Activated T-cell treated with anti-CD3 and anti-CD28 coated beads, Interleukin-2, amount 50 U/mL, for 24 hours (primary cell): ENCODE results near the gene RAD51B.
A peak's percentile ranks its signal among the peaks of the same experiment; 100 is the strongest.

ENCODE experiments used
- DNase-seq: peaks from one replicate; pipeline ENCODE4 v3.0.0-alpha.2; 2020
- H3K27ac Mint-ChIP-seq: 2 replicates; pipeline ENCODE4 v1.8.0; 2020; ENCODE audit warnings: mild to moderate bottlenecking, mixed read lengths
- H3K27me3 Mint-ChIP-seq: 2 replicates; pipeline ENCODE4 v1.8.0; 2020; ENCODE audit warnings: mixed read lengths
- H3K36me3 Mint-ChIP-seq: 2 replicates; pipeline ENCODE4 v1.8.0; 2020; ENCODE audit warnings: low read depth, mixed read lengths
- H3K4me1 Mint-ChIP-seq: 2 replicates; pipeline ENCODE4 v1.8.0; 2020; ENCODE audit warnings: low read depth, mixed read lengths
- H3K4me3 Mint-ChIP-seq: 2 replicates; pipeline ENCODE4 v1.8.0; 2020; ENCODE audit warnings: mild to moderate bottlenecking, moderate library complexity, mixed read lengths
- H3K9me3 Mint-ChIP-seq: 2 replicates; pipeline ENCODE4 v1.8.0; 2020; ENCODE audit warnings: mixed read lengths

RAD51B gene

DNA sequence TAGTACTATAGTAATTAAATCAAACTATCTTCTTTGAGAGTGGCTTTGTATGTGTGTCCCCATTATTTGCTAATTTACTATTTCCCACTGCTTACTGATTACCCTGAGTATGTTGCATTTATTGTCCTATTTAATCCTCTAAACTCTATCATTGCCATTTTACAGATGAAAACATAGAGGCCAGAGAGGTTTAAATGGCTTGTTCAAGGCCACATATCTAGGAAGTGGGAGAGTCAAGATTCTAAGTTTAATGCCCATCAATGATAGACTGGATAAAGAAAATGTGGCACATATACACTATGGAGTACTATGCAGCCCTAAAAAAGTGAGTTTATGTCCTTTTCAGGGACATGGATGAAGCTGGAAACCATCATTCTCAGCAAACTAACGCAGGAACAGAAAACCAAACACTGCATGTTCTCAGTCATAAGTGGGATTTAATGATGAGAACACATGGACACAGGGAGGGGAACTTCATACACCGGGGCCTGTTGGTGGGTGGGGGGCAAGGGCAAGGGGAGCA is 553.6 kb downstream of the RAD51B start:
- Mint-ChIP-seq H3K27me3 (no peaks in the 10 kb centered on the region), H3K27ac (no peak overlapping the region), H3K4me1 (peaks cover 67% of the 10 kb centered on the region), H3K9me3 (no peaks in the 10 kb centered on the region), H3K4me3 (no peak overlapping the region), H3K36me3 (no peaks in the 10 kb centered on the region)
- DNase-seq: no peak

DNA sequence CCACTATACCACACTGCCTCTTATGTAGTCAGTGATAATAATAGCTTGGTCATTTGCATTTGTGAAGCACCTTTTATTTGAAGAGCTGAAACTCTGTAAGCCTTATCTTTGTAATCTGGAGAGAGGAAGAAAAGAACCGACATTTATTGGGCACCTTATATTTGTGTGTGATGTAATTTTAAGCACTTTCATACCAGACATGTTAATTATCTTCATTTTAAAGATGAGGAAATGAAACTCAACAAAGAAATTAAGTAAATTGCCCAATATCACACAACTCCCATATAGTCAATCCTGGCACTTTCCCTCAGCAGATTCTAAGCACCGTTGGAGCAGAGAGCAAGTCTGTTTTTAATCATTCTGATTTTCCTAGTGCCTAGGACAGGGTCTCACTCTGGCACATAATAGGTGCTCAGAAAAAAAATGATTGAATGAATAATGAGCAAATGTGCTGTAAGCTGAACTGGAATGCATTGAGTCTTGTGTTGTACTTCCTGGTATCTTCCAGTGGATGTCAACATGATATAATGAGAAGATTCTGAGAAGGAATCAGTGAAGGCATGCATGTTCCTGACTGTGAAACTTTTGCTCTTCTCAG is 554.4 kb downstream of the RAD51B start:
- no peak overlapping the region for H3K4me3 Mint-ChIP-seq
- H3K27ac Mint-ChIP-seq: no peak overlapping the region
- no peaks in the 10 kb centered on the region for H3K9me3 Mint-ChIP-seq
- peaks cover 64% of the 10 kb centered on the region for H3K4me1 Mint-ChIP-seq
- no peak for DNase-seq
- no peaks in the 10 kb centered on the region for H3K36me3 Mint-ChIP-seq
- no peaks in the 10 kb centered on the region for H3K27me3 Mint-ChIP-seq

DNA sequence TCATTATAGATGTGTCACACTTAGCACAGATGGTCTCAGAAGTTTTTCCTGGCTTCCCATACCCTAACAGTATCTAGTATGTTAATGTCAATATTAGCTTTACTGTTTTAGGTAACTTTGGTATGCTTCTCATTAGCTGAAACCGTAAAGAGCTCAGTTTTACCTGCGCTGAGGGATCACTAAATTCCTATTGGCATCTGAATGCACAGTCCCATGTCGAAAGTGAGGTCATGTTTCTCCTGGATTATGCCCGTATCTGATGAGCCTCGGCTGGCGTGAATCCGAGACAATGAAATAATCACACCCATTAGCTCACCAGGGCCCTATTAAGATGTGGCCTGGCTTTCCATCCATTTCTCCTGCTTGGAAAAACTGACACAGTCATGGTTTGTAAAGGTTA is 555.1 kb downstream of the RAD51B start:
- H3K36me3 Mint-ChIP-seq: no peaks in the 10 kb centered on the region
- no peaks in the 10 kb centered on the region for H3K27me3 Mint-ChIP-seq
- no peak overlapping the region for H3K27ac Mint-ChIP-seq
- H3K4me1 Mint-ChIP-seq: peaks cover 62% of the 10 kb centered on the region
- no peak overlapping the region for H3K4me3 Mint-ChIP-seq
- no peaks in the 10 kb centered on the region for H3K9me3 Mint-ChIP-seq
- no peak for DNase-seq

DNA sequence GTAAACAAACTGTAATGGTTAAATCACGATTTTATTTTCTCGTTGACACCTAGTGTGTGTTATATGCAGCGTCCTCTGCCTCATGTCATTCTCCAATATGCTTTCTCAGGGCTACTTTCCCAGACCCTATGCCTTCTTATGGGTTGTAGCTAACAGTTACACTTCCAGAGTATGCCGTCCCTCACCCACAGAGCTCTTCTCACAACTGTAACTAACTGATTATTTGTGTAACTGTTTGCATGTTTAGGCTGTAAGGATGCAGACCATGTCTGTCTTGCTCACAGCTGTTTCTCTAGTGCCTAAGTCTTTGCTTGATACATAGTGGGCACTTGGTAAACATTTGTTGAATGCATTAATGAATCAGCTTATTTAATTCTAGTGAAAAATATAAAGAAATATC is 555.8 kb downstream of the RAD51B start:
- Mint-ChIP-seq H3K27me3 (no peaks in the 10 kb centered on the region), H3K27ac (no peak overlapping the region), H3K4me3 (no peak overlapping the region), H3K9me3 (no peaks in the 10 kb centered on the region), H3K4me1 (peaks cover 60% of the 10 kb centered on the region), H3K36me3 (no peaks in the 10 kb centered on the region)
- DNase-seq: no peak

DNA sequence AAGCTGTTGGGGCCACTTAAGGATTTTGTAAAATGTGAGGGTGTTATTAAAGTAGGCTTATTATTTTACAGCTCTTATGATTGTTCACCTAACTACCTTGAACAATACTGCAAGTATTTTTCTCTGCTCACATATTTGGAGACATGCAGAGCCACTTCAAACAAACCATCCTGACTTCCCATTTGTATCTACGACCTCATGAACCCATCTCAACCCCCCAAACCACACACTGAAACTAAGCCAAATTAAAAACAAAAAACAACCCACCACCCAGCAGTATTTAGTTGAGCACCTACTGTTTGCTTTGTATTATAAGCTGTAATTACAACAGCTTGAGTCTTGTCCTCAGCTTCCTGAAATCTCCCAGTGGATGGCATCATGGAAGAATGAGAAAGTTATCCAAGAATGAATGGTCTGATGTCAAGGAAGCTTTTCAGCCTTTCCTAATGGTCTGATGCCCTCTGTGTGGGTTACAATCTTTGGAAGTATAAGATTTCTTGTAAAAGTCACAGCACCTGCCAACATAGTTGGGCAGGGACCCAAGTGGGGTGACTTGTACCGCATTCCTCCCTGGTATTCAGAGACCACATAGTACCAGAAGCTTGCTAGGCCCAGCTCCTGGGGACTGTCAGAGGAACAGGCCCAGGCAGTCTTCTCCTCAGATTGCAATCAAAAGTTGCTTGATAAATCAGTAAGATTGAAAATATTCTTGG is 556.6 kb downstream of the RAD51B start:
- no peak overlapping the region for H3K4me3 Mint-ChIP-seq
- no peaks in the 10 kb centered on the region for H3K36me3 Mint-ChIP-seq
- H3K27me3 Mint-ChIP-seq: no peaks in the 10 kb centered on the region
- H3K4me1 Mint-ChIP-seq: peaks cover 61% of the 10 kb centered on the region
- no peak for DNase-seq
- H3K9me3 Mint-ChIP-seq: no peaks in the 10 kb centered on the region
- no peak overlapping the region for H3K27ac Mint-ChIP-seq

DNA sequence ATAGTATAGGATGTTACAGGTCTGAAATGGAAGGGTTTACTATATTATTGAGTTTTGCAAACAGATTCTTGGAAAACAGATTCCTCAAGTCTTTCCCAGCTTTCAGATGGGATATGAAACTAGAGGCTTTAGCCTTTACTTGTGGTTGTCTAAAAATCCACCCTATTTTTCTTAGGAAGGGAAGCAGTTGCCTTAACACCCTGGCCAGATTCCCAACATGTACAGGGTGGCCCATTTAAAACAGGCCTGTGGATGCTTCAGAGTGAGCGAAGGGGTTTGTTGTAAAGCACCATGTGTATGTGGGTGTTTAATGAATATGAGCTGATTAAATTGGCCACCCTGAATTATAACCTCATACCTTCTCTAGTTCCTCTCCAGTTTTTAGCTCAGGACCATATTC is 557.4 kb downstream of the RAD51B start:
- DNase-seq: no peak
- Mint-ChIP-seq H3K27ac (peak overlapping the region; percentile 71), H3K4me3 (no peak overlapping the region), H3K4me1 (peaks cover 58% of the 10 kb centered on the region), H3K36me3 (no peaks in the 10 kb centered on the region), H3K27me3 (no peaks in the 10 kb centered on the region), H3K9me3 (no peaks in the 10 kb centered on the region)

DNA sequence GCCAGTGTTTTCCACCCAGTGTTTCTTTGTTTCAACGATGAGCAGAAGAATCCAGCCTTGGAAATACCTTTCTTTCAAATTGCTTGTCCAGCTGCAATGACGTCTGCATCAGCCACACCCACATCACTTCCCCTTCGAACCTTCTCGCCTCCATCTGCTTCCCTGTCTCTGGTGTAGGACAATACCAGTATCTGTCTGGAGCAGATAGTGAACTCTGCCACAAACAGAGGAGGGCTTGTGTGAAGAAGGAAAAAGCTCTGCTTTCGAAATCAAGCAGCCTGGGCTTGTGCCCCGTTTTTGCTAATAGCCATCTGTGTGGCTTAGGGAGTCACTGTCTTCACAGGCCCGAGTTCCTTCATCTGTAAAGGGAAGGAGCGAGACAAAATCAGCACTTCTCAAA is 557.9 kb downstream of the RAD51B start:
- Mint-ChIP-seq H3K27me3 (no peaks in the 10 kb centered on the region), H3K9me3 (no peaks in the 10 kb centered on the region), H3K4me1 (peaks cover 56% of the 10 kb centered on the region), H3K4me3 (no peak overlapping the region), H3K27ac (peak overlapping the region; percentile 71), H3K36me3 (no peaks in the 10 kb centered on the region)
- no peak for DNase-seq

DNA sequence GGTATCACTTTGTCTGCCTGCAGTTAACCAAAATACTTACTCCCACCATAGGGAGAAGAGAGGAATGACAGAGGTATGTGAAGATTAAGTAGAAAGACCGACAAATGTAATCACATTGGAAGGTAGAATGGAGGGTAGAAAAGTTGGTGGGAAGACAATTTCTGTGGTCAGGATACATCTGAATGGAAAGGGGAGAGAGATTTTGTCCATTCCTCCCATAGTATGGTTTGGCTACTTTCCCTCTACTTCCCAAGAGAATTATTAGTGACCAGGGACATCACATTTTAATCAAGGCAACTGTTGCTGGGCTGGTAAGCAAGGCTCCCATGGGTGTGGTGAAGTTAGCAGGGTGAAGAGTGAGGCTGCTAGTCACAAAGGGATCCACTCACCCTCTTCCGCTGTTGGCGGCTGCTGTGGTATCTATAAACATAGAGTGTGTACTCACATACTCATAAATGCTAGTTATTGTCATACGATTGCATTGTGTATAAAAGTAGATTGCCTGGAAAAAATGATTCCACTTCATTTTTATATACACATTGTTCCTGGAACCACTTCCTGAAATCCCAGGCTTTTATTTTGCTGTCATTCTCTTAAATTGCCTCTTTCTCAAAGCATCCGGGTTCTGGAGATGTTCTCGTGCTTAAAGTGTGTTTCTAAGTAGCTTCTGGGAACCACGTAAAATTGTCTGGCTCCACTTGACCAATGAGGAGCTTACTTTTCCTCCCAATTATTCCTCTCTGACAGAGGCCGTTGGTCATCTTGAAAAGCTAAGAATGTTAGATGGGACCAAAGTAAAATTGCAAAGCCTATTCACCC is 560.1 kb downstream of the RAD51B start:
- H3K27me3 Mint-ChIP-seq: no peaks in the 10 kb centered on the region

DNA sequence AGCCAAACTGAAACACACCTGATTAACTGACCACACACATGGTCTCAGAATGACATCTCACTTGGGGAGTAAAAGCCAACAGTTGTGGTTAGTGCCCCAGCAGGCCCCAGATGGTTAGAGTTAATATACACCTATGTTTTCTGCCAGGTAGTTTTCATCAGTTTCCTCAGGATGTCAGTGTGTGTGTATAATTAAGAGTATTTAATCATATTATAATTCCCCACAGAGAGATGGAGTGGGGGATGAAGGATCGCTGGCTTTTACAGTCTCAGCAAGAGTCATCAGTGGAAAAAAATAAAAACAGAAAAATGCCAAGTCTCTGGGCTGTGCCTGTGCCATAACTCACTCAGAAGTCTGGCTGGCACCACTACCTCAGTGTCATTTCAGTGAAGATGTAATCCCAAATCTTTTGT is 560.8 kb downstream of the RAD51B start:
- no peaks in the 10 kb centered on the region for H3K9me3 Mint-ChIP-seq
- no peak for DNase-seq
- H3K36me3 Mint-ChIP-seq: no peaks in the 10 kb centered on the region
- H3K27ac Mint-ChIP-seq: no peak overlapping the region
- no peaks in the 10 kb centered on the region for H3K27me3 Mint-ChIP-seq
- no peak overlapping the region for H3K4me3 Mint-ChIP-seq
- peaks cover 55% of the 10 kb centered on the region for H3K4me1 Mint-ChIP-seq

More for the DNA sequence above, 560.1 kb downstream of the RAD51B start:
- Mint-ChIP-seq H3K36me3 (no peaks in the 10 kb centered on the region), H3K27ac (no peak overlapping the region), H3K4me3 (no peak overlapping the region), H3K9me3 (no peaks in the 10 kb centered on the region), H3K4me1 (peaks cover 59% of the 10 kb centered on the region)
- no peak for DNase-seq

DNA sequence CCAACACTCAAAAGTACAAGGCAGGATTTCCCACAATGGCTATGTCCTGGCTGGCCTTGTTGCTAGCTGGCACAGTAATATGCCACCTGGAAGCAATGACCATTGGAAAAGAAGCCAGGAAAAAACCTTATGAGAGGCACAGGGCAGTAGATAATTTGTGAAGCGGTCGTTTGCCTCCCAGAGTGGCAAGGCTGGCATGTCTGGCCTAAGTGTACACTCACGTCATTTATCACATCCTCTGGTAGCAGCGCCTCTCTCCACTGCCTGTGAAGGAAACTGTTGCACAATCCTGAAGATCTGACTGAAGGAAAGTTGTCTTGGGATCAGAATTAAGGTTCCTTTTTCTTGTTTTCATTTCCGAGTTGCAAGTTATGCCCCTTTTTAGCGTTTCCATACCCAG is 564.8 kb downstream of the RAD51B start:
- Mint-ChIP-seq H3K4me1 (peaks cover 24% of the 10 kb centered on the region), H3K4me3 (no peak overlapping the region), H3K27ac (no peak overlapping the region), H3K27me3 (no peaks in the 10 kb centered on the region), H3K36me3 (no peaks in the 10 kb centered on the region), H3K9me3 (no peaks in the 10 kb centered on the region)
- DNase-seq: no peak

GRCh38 chr14:68384881-68385280 is 565.3 kb downstream of the RAD51B start:
- H3K27ac Mint-ChIP-seq: no peak overlapping the region
- H3K9me3 Mint-ChIP-seq: no peaks in the 10 kb centered on the region

GRCh38 chr14:68386446-68386845 is 566.9 kb downstream of the RAD51B start:
- peaks cover 14% of the 10 kb centered on the region for H3K4me1 Mint-ChIP-seq
- H3K27me3 Mint-ChIP-seq: no peaks in the 10 kb centered on the region
- DNase-seq: no peak
- no peak overlapping the region for H3K27ac Mint-ChIP-seq
- H3K4me3 Mint-ChIP-seq: no peak overlapping the region
- no peaks in the 10 kb centered on the region for H3K9me3 Mint-ChIP-seq
- no peaks in the 10 kb centered on the region for H3K36me3 Mint-ChIP-seq

More at GRCh38 chr14:68384881-68385280, 565.3 kb downstream of the RAD51B start:
- Mint-ChIP-seq H3K4me3 (no peak overlapping the region), H3K4me1 (peaks cover 20% of the 10 kb centered on the region), H3K27me3 (no peaks in the 10 kb centered on the region), H3K36me3 (no peaks in the 10 kb centered on the region)
- no peak for DNase-seq

- Mint-ChIP-seq H3K27ac (no peak overlapping the region), H3K36me3 (no peaks in the 10 kb centered on the region), H3K9me3 (no peaks in the 10 kb centered on the region), H3K27me3 (no peaks in the 10 kb centered on the region), H3K4me1 (peaks cover 14% of the 10 kb centered on the region), H3K4me3 (no peak overlapping the region)
- DNase-seq: no peak
Observed at GRCh38 chr14:68386950-68387779, 567.6 kb downstream of the RAD51B start.

- H3K4me1 Mint-ChIP-seq: peaks cover 3% of the 10 kb centered on the region
- H3K27ac Mint-ChIP-seq: no peak overlapping the region
- no peaks in the 10 kb centered on the region for H3K9me3 Mint-ChIP-seq
- H3K27me3 Mint-ChIP-seq: no peaks in the 10 kb centered on the region
- DNase-seq: no peak
- no peak overlapping the region for H3K4me3 Mint-ChIP-seq
- H3K36me3 Mint-ChIP-seq: no peaks in the 10 kb centered on the region
Observed at GRCh38 chr14:68389943-68390342, 570.4 kb downstream of the RAD51B start.
